GM13977 (cell line): Measurements from ENCODE around the gene SPEM1.

Experiments used
- DNase-seq: peaks from one replicate; pipeline ENCODE4 v3.0.0; 2012; ENCODE audit warnings: low spot score
- CTCF ChIP-seq: IDR thresholded peaks from 2 replicates; pipeline ENCODE4 v1.5.1; 2012; ENCODE audit warnings: mild to moderate bottlenecking, control low read depth; ENCODE audit not compliant: insufficient read depth; ENCODE audit errors: extremely low read depth, missing control alignments
- in situ Hi-C: fragments of 300-500 bp; cut with MboI; formaldehyde crosslinking; loops from one replicate; pipeline ENCODE4 v1.12.0; 2022; ENCODE audit warnings: low sequenced_read_pairs, low pct_unique_long_range_greater_than_20kb, mixed read lengths, inconsistent platforms; ENCODE audit not compliant: unreplicated experiment

SPEM1 gene

GRCh38 chr17:7382901-7383300 is 37.2 kb upstream of the SPEM1 start:
- in situ Hi-C loops, result no loop called here

GRCh38 chr17:7383371-7383741 is 36.8 kb upstream of the SPEM1 start:
- DNase-seq, result no peak
- in situ Hi-C loops, result no loop called here
- no peak for TF ChIP-seq CTCF

More at GRCh38 chr17:7382901-7383300, 37.2 kb upstream of the SPEM1 start:
- TF ChIP-seq CTCF, result no peak
- no peak for DNase-seq

DNA sequence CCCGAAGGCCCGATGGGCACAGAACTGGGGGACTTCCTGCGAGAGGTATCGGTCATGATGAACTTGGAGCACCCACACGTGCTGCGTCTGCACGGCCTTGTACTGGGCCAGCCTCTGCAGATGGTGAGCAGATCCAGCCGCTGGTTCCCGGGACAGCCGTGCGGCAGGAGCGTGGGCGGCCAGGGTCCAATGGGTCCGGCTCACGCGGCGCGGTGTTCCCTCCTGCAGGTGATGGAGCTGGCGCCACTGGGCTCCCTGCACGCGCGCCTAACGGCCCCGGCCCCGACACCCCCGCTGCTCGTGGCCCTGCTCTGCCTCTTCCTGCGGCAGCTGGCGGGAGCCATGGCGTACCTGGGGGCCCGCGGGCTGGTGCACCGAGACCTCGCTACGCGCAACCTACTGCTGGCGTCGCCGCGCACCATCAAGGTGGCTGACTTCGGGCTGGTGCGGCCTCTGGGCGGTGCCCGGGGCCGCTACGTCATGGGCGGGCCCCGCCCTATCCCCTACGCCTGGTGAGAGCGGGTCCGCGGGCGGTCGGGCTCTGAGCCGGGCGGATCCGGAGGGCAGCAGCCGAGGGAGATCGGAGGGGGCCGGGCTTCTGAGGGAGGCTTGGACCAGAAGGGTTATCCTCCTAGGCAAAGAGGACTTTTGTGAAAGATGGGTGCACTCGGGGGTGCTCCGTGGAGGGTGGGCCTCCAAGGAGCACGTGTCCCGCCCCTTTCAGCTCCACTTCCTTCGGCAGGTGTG is 36.2 kb upstream of the SPEM1 start:
- in situ Hi-C loops, result no loop called here
- no peak for TF ChIP-seq CTCF
- peak; percentile 94 for DNase-seq

GRCh38 chr17:7384489-7385081 is 35.5 kb upstream of the SPEM1 start:
- DNase-seq, result no peak
- no peak for TF ChIP-seq CTCF
- in situ Hi-C loops, result no loop called here

DNA sequence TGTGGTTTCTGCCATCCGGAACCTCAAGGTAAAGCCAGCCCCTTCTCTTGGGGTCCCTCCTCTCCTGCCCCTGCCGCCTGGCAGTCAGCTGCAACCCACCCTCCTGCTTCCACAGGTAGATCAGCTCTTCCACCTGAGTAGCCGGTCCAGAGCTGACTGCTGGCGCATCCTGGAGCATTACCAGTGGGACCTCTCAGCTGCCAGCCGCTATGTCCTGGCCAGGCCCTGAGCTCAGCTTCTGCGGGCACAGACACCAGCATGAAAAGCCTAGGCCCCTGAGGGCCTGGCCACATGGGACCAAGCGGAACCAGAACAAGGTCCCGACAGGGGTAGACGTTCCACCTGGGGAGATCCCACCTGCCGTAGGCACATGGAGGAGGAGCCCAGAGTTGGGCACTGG is 31.3 kb upstream of the SPEM1 start:
- no peak for TF ChIP-seq CTCF
- DNase-seq, result no peak
- in situ Hi-C loops, result no loop called here

DNA sequence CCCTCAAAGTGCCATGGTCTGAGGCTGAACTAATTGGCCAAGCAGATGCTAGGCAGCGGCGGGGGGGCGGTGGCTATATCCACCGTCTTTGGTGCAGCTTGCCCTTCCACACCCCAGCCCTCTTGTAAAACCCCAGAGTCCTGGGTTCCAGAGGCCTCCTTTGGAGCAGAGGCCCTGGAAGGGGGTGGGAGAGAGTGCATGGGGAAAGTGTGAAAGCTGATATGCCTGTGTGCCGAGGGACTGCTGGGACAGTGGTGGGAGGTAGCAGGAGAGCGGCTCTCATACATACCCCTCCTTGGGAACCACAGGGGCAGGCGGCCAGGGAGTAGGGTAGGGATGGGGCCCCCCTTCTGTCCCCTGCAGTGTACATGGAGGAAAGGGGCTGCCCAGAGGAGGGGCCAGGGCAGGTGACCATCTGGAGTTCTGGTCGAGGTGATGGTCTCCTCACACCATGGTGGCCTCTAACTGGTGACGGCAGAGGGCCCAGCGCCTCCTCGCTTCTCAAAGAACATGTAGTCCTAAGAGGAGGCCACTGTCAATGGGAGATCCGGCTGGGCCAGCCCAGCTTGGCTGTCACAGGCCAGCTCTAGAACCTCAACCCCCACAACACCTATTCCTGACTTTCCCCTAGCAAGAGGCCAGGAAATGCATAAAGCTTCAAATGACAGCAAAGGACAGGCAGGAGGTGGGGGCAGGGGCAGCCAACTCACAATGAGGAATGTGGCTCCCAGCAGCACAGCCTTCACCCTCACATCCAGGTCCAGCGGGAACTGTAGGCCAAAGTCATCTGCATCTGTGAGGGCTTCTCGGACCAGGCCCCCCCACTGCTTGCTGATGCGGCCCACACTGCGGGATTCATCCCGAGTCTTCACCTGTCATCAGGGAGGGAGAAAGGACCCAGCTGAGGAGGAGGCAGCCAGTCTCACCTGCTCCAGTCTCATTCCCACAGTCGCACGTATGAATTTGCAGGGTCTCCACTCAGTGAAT is 29.9 kb upstream of the SPEM1 start:
- in situ Hi-C loops, result no loop called here
- TF ChIP-seq CTCF, result no peak
- DNase-seq, result no peak
